ENCODE results near the gene AXIN1. TPM values are rescaled to one million over a fixed set of nuclear protein-coding genes. Genes with fewer than 3 reads are reported as not detected.

The AXIN1 gene
- total RNA-seq, 1 donor from 2014 or later = 16.4 TPM

- Mint-ChIP-seq H3K27me3 (ENCODE audit: unreplicated experiment) (peaks cover 9% of the 10 kb centered on the region), H3K9me3 (ENCODE audit: unreplicated experiment) (peaks cover 6% of the 10 kb centered on the region), H3K27ac (ENCODE audit: unreplicated experiment) (no peak overlapping the region), H3K4me1 (ENCODE audit: low read depth, unreplicated experiment) (peaks cover 8% of the 10 kb centered on the region), H3K4me3 (ENCODE audit: unreplicated experiment) (peak overlapping the region; percentile 59), H3K36me3 (ENCODE audit: unreplicated experiment) (no peaks in the 10 kb centered on the region)
- TF ChIP-seq, protein P1, sequence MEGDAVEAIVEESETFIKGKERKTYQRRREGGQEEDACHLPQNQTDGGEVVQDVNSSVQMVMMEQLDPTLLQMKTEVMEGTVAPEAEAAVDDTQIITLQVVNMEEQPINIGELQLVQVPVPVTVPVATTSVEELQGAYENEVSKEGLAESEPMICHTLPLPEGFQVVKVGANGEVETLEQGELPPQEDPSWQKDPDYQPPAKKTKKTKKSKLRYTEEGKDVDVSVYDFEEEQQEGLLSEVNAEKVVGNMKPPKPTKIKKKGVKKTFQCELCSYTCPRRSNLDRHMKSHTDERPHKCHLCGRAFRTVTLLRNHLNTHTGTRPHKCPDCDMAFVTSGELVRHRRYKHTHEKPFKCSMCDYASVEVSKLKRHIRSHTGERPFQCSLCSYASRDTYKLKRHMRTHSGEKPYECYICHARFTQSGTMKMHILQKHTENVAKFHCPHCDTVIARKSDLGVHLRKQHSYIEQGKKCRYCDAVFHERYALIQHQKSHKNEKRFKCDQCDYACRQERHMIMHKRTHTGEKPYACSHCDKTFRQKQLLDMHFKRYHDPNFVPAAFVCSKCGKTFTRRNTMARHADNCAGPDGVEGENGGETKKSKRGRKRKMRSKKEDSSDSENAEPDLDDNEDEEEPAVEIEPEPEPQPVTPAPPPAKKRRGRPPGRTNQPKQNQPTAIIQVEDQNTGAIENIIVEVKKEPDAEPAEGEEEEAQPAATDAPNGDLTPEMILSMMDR (IDR thresholded peaks at IDR 0.05; ENCODE audit: partially characterized antibody, unreplicated experiment) = no peak
- DNase-seq = no peak
Measured at GRCh38 chr16:398561-399339, 46.2 kb upstream of the AXIN1 start.

DNA sequence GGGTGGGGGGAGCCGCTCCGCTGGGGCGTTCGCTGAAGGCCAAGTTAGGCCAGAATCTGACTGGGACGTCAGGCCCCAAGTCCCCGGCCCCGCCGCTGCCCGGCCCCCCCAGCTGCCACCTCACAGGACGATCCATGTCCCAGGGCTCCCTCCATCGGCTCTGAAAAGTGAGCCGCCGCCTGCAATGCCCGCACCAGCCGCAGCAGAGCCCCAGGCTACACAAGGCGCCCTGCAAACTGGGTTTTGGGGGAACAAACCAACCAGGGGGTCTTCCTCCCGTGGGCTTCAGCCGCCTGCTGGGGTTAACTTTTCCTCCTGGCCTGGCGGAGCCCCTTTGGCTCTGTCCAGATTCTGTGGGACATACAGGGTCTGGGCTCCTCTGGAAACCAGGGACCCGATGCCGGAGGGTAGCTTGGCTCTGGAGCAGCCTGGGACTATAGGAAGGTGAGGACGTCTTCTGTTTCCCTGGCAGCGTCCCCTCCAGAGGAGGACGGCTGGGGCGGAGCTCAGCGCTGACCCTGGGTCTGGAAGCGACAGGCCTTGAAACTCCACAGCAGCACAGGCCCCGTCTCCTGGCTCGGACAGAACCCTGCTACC lies 45.3 kb upstream of the AXIN1 start:
- DNase-seq = peak; percentile 89
- TF ChIP-seq, protein P1 (IDR thresholded peaks at IDR 0.05; ENCODE audit: partially characterized antibody, unreplicated experiment) = no peak
- Mint-ChIP-seq H3K4me3 (ENCODE audit: unreplicated experiment) (peak overlapping the region; percentile 59), H3K4me1 (ENCODE audit: low read depth, unreplicated experiment) (peaks cover 8% of the 10 kb centered on the region), H3K36me3 (ENCODE audit: unreplicated experiment) (no peaks in the 10 kb centered on the region), H3K27me3 (ENCODE audit: unreplicated experiment) (peaks cover 9% of the 10 kb centered on the region), H3K9me3 (ENCODE audit: unreplicated experiment) (peaks cover 6% of the 10 kb centered on the region), H3K27ac (ENCODE audit: unreplicated experiment) (no peak overlapping the region)

DNA sequence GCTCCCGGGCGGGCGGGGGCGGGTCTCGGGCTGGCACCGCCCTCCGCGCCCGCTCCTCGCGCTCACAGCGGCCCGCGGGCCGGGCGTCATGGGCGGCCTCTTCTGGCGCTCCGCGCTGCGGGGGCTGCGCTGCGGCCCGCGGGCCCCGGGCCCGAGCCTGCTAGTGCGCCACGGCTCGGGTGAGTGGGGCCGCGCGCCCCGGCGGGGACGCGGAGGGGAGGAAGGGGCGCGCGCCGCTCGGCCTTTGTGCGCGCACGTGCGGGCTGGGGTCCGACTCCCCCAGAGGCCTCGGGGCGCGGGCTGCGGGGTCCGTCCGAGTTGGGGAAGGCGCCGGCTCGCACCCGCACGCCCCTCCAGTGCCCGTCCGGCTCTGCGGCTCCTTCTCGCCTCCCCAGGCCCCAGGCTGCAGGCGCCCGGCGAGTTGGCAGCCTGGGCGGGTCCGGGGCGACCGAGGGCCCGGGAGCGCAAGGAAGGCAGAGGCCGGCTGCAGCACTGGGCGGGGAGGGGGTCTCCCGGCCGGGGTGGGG lies 44.7 kb upstream of the AXIN1 start, which contains the start of gene NME4:
NME4 (plus strand) TSS at position 65 of the 527 bp plus-strand sequence; CDS start at position 89, 24 bp downstream.
- no peaks in the 10 kb centered on the region for H3K36me3 Mint-ChIP-seq (ENCODE audit: unreplicated experiment)
- H3K9me3 Mint-ChIP-seq (ENCODE audit: unreplicated experiment) = peaks cover 4% of the 10 kb centered on the region
- TF ChIP-seq, protein P1 (IDR thresholded peaks at IDR 0.05; ENCODE audit: partially characterized antibody, unreplicated experiment) = no peak
- H3K27me3 Mint-ChIP-seq (ENCODE audit: unreplicated experiment) = peaks cover 9% of the 10 kb centered on the region
- H3K27ac Mint-ChIP-seq (ENCODE audit: unreplicated experiment) = peak within 1 kb of the TSS; percentile 93
- H3K4me3 Mint-ChIP-seq (ENCODE audit: unreplicated experiment) = peak within 1 kb of the TSS; percentile 90
- peak; percentile 66 for DNase-seq
- H3K4me1 Mint-ChIP-seq (ENCODE audit: low read depth, unreplicated experiment) = peaks cover 8% of the 10 kb centered on the region

GRCh38 chr16:396605-397004 lies 44.1 kb upstream of the AXIN1 start:
- Mint-ChIP-seq H3K9me3 (ENCODE audit: unreplicated experiment) (peaks cover 2% of the 10 kb centered on the region), H3K4me1 (ENCODE audit: low read depth, unreplicated experiment) (peaks cover 8% of the 10 kb centered on the region), H3K27me3 (ENCODE audit: unreplicated experiment) (peaks cover 9% of the 10 kb centered on the region), H3K4me3 (ENCODE audit: unreplicated experiment) (peak overlapping the region; percentile 90), H3K36me3 (ENCODE audit: unreplicated experiment) (no peaks in the 10 kb centered on the region), H3K27ac (ENCODE audit: unreplicated experiment) (peak overlapping the region; percentile 93)
- TF ChIP-seq, protein P1 (IDR thresholded peaks at IDR 0.05; ENCODE audit: partially characterized antibody, unreplicated experiment) = no peak
- DNase-seq = peak; percentile 61
